K562 (cell line): Measurements from ENCODE around the gene ADGRE1. TPM values are rescaled to one million over a fixed set of nuclear protein-coding genes. Genes with fewer than 3 reads are reported as not detected.

Experiments used
- CEBPZ ChIP-seq: fragments of 150-350 bp; IDR thresholded peaks from 2 replicates; pipeline ENCODE4 v1.6.1; 2014; ENCODE audit warnings: low read depth, mild to moderate bottlenecking, low read length, borderline replicate concordance
- ESRRA ChIP-seq: fragments of 450-650 bp; IDR thresholded peaks from 2 replicates; pipeline ENCODE4 v1.6.1; 2014; ENCODE audit warnings: low read depth, mild to moderate bottlenecking, moderate library complexity, borderline replicate concordance
- FOXA3 ChIP-seq, 2 experiments: fragments of 450-650 bp in 1 of 2; sonication (generic) in 1 of 2; formaldehyde crosslinking; IDR thresholded peaks in 1 of 2; conservative IDR thresholded peaks in 1 of 2; 2 replicates each; pipeline versions ENCODE4 v1.4.0 to v1.8.0; 2020 to 2022; ENCODE audit warnings: mild to moderate bottlenecking in 2 of 2, missing genetic modification reagents in 1 of 2
- GMEB1 ChIP-seq: fragments of 250-450 bp; sonication (Bioruptor Pico); IDR thresholded peaks from 2 replicates; pipeline ENCODE4 v1.4.0; 2020; ENCODE audit warnings: mild to moderate bottlenecking
- HNRNPUL1 ChIP-seq: fragments of 200-400 bp; formaldehyde crosslinking; IDR thresholded peaks from 2 replicates; pipeline ENCODE4 v1.6.1; 2017; ENCODE audit warnings: low read length
- RCOR1 ChIP-seq, 2 experiments: IDR thresholded peaks; 2 replicates each; pipeline ENCODE4 v1.6.1; 2012; ENCODE audit warnings: low read depth in 2 of 2, low read length in 2 of 2, borderline replicate concordance in 1 of 2, improper control_type of control experiment in 1 of 2
- SMARCA5 ChIP-seq: fragments of 450-650 bp; IDR thresholded peaks from 2 replicates; pipeline ENCODE4 v1.6.1; 2016
- ZC3H4 ChIP-seq: sonication (generic); formaldehyde crosslinking; IDR thresholded peaks from 2 replicates; pipeline ENCODE4 v1.9.0; 2021; ENCODE audit warnings: missing genetic modification reagents, borderline replicate concordance
- ZFPM2 ChIP-seq: fragments of 250-450 bp; sonication (Bioruptor Pico); IDR thresholded peaks from 2 replicates; pipeline ENCODE4 v1.5.1; 2022; ENCODE audit warnings: mild to moderate bottlenecking
- ZNF655 ChIP-seq: fragments of 250-450 bp; sonication (Bioruptor Pico); IDR thresholded peaks from 2 replicates; pipeline ENCODE4 v1.5.0; 2021
- polyA plus RNA-seq, 8 experiments: library from polyadenylated mRNA; depleted of rRNA in 4 of 8; stranded (reverse) in 5 of 8; unstranded in 3 of 8; fragments of >200 nt; fragmentation: Nextera tagmentation in 2 of 8; fragmentation: Illumina TruSeq in 1 of 8; extraction: Ambion mirVana in 2 of 8; extraction: Trizol in 1 of 8; gene quantifications; 2 replicates each; pipeline versions ENCODE4 v1.2.1 to v1.2.3, GENCODE V29; 2011 to 2014; ENCODE audit warnings: inconsistent platforms in 1 of 8, missing spikeins in 1 of 8
- total RNA-seq, 7 experiments: library from RNA; depleted of rRNA in 6 of 7; stranded (reverse); fragments of >200 nt in 6 of 7; fragmentation: Illumina TruSeq in 2 of 7; extraction: Trizol in 2 of 7; gene quantifications; 2 replicates each; pipeline versions ENCODE4 v1.2.1 to v1.2.3, GENCODE V29; 2011 to 2021; ENCODE audit warnings: low replicate concordance in 1 of 7

Gene ADGRE1
- total and polyA plus RNA-seq, 9 of the 15 experiments (the other 6 are each of a cell fraction or from before 2014, with no cell fraction given): 0.09 to 0.49 (median 0.25) TPM; not detected in 1

- TF ChIP-seq CEBPZ: no peak
- no peak for TF ChIP-seq ZC3H4 (CRISPR knock-in tag)
- 0 out of 2 replicates have a peak, but pooled peaks have one; percentile 7 for TF ChIP-seq GMEB1
- no peak for TF ChIP-seq ZFPM2 (CRISPR knock-in tag)
- TF ChIP-seq ESRRA: peak; percentile 38; the same call in 1 of the 2 replicates
- TF ChIP-seq RCOR1 (IDR thresholded peaks at IDR 0.05; ENCODE audit: borderline replicate concordance in 1 of 2, low read depth in 2 of 2, low read length in 2 of 2): peak in 1 of 2 experiments; percentile 38; a peak in 1 of 4 replicates
- TF ChIP-seq HNRNPUL1: no peak
- TF ChIP-seq ZNF655: no peak
- TF ChIP-seq SMARCA5: peak; percentile 75; the same call in 1 of the 2 replicates
- TF ChIP-seq FOXA3 (CRISPR knock-in tag; conservative IDR thresholded peaks at IDR 0.05 in 1 of 2, IDR thresholded peaks at IDR 0.05 in 1 of 2): peak in 1 of 2 experiments; percentile 40; a peak in 1 of 4 replicates
These were observed 4.5 kb downstream of the ADGRE1 start (continued) for GRCh38 chr19:6891761-6892385.
